Uterus (tissue), 2 donors: Measurements from ENCODE around the gene CAMLG.

Source experiments
- CTCF ChIP-seq, 4 experiments: fragments of 200-600 bp in 2 of 4; fragments of 450-650 bp in 2 of 4; sonication (generic) in 2 of 4; IDR thresholded peaks; one replicate each; pipeline ENCODE4 v1.5.1; 2016 to 2019; ENCODE audit warnings: antibody characterized with exemption in 4 of 4, mild to moderate bottlenecking in 2 of 4, moderate library complexity in 1 of 4
- POLR2A ChIP-seq, 2 donors: fragments of 450-650 bp; IDR thresholded peaks; one replicate each; pipeline ENCODE4 v1.6.1; 2016; ENCODE audit warnings: antibody characterized with exemption in 2 of 2, mild to moderate bottlenecking in 1 of 2, moderate library complexity in 1 of 2

- TF ChIP-seq CTCF (IDR thresholded peaks at IDR 0.05) (no peak), POLR2A (IDR thresholded peaks at IDR 0.05) (no peak)
Measured at GRCh38 chr5:134772461-134773125, 34.2 kb downstream of the CAMLG start.
